ENCODE data around the gene ZNF333.
"Not testable (repeated sequence)": the region's sequence is repeated elsewhere in the genome, so short reads cannot be mapped to it uniquely, and the experiment has no call there.

The ZNF333 gene

DNA sequence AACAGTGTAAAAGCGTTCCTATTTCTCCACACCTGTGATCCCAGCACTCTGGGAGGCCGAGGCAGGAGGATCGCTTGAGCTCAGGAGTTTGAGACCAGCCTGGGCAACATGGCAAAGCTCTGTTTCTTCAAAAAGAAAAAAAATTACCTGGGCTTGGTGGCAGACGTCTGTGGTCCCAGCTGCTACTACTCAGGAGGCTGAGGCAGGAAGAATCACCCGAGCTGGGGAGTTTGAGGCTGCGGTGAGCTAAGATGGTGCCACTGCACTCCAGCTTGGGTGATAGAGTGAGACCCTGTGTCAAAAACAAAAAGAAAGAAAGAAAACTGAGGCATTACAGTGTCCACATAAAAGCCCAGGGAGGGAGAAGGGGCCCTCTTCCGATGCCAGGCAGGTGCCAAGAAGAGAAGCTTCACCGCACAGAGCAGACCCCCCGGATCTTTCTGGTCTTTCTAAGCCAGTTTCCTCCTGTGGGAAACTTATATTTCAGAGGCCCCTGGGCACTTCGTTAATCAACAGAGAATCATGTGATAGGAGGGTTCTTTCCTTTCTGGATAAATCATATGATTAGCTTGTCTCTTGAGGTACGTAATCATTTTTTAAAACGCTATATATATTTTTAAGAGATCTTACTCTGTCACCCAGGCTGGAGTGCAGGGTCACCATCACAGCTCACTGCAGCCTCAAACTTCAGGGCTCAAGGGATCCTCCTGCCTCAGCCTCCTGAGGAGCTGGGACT is 88.4 kb downstream of the ZNF333 start, which contains the start of gene ADGRE2:
TSS of gene ADGRE2 (minus strand) at position 451 of the 736 bp plus-strand sequence. CDS start 1,804 bp downstream, outside the sequence.
- TF ChIP-seq, protein P1, sequence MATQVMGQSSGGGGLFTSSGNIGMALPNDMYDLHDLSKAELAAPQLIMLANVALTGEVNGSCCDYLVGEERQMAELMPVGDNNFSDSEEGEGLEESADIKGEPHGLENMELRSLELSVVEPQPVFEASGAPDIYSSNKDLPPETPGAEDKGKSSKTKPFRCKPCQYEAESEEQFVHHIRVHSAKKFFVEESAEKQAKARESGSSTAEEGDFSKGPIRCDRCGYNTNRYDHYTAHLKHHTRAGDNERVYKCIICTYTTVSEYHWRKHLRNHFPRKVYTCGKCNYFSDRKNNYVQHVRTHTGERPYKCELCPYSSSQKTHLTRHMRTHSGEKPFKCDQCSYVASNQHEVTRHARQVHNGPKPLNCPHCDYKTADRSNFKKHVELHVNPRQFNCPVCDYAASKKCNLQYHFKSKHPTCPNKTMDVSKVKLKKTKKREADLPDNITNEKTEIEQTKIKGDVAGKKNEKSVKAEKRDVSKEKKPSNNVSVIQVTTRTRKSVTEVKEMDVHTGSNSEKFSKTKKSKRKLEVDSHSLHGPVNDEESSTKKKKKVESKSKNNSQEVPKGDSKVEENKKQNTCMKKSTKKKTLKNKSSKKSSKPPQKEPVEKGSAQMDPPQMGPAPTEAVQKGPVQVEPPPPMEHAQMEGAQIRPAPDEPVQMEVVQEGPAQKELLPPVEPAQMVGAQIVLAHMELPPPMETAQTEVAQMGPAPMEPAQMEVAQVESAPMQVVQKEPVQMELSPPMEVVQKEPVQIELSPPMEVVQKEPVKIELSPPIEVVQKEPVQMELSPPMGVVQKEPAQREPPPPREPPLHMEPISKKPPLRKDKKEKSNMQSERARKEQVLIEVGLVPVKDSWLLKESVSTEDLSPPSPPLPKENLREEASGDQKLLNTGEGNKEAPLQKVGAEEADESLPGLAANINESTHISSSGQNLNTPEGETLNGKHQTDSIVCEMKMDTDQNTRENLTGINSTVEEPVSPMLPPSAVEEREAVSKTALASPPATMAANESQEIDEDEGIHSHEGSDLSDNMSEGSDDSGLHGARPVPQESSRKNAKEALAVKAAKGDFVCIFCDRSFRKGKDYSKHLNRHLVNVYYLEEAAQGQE (IDR thresholded peaks at IDR 0.05; ENCODE audit: insufficient read depth in 1 of 2, low read depth in 2 of 2, low read length in 2 of 2), result not testable (repeated sequence)
- not testable (repeated sequence) for TF ChIP-seq FOXP2 (optimal IDR thresholded peaks at IDR 0.05; ENCODE audit: borderline replicate concordance, extremely low read depth, extremely low read length, insufficient read depth); SIN3A (IDR thresholded peaks at IDR 0.05; ENCODE audit: borderline replicate concordance, insufficient read depth, low read length)

- TF ChIP-seq, protein P1 (IDR thresholded peaks at IDR 0.05; ENCODE audit: insufficient read depth in 1 of 2, low read depth in 2 of 2, low read length in 2 of 2), result no peak
- TF ChIP-seq SIN3A (IDR thresholded peaks at IDR 0.05; ENCODE audit: borderline replicate concordance, insufficient read depth, low read length) (no peak), POLR2AphosphoS5 (IDR thresholded peaks at IDR 0.05; ENCODE audit: low read depth, low read length) (no peak), TAF1 (IDR thresholded peaks at IDR 0.05; ENCODE audit: borderline replicate concordance, insufficient read depth, low read length) (no peak), FOXP2 (optimal IDR thresholded peaks at IDR 0.05; ENCODE audit: borderline replicate concordance, extremely low read depth, extremely low read length, insufficient read depth) (no peak)
Measured at GRCh38 chr19:14779151-14779550, 89.3 kb downstream of the ZNF333 start.

- TF ChIP-seq TAF1 (IDR thresholded peaks at IDR 0.05; ENCODE audit: borderline replicate concordance, insufficient read depth, low read length) (no peak), SIN3A (IDR thresholded peaks at IDR 0.05; ENCODE audit: borderline replicate concordance, insufficient read depth, low read length) (no peak), POLR2AphosphoS5 (IDR thresholded peaks at IDR 0.05; ENCODE audit: low read depth, low read length) (no peak), FOXP2 (optimal IDR thresholded peaks at IDR 0.05; ENCODE audit: borderline replicate concordance, extremely low read depth, extremely low read length, insufficient read depth) (no peak)
- TF ChIP-seq, protein P1 (IDR thresholded peaks at IDR 0.05; ENCODE audit: insufficient read depth in 1 of 2, low read depth in 2 of 2, low read length in 2 of 2), result no peak
Measured at GRCh38 chr19:14782626-14783409, 93.0 kb downstream of the ZNF333 start.

All from PFSK-1 (cell line).